ENCODE measurements around the gene PROCA1.
A peak's percentile ranks its signal among the peaks of the same experiment; 100 is the strongest.
"Not testable (repeated sequence)": the region's sequence is repeated elsewhere in the genome, so short reads cannot be mapped to it uniquely, and the experiment has no call there.

PROCA1 gene

DNA sequence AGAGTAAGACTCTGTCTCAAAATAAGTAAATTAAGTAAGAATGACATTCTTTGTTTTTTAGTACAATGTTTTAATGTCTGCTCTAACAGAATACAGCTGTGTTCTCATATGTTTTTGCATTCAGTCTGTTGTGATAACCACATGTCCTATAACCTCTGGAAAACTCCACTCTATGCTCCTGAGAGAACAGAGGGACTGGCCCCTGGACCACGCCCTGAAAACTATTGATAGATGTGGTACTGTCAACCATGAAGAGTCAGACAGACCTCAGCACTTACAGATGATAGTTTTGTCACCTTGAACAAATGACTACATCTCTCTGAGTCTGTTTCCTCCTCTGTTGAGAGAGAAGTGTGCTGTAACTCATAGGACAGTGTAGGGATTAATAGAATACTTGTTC is 41.8 kb downstream of the PROCA1 start:
- peaks cover 63% of the 10 kb centered on the region for H3K36me3 ChIP-seq (ENCODE audit: insufficient read depth, low read length)
- peaks cover 5% of the 10 kb centered on the region for H3K4me1 ChIP-seq (ENCODE audit: control insufficient read depth, insufficient read depth, low read length)
- no peak overlapping the region for H3K4me2 ChIP-seq (ENCODE audit: low read length)
- no peak overlapping the region for H3K9ac ChIP-seq (ENCODE audit: low read depth, low read length)
- no peak overlapping the region for H3K4me3 ChIP-seq (ENCODE audit: low read length)
- H3K9me3 ChIP-seq (replicated peaks; ENCODE audit: low read length), result no peaks in the 10 kb centered on the region
- H3K27me3 ChIP-seq (ENCODE audit: control insufficient read depth, insufficient read depth, low read length), result no peaks in the 10 kb centered on the region

DNA sequence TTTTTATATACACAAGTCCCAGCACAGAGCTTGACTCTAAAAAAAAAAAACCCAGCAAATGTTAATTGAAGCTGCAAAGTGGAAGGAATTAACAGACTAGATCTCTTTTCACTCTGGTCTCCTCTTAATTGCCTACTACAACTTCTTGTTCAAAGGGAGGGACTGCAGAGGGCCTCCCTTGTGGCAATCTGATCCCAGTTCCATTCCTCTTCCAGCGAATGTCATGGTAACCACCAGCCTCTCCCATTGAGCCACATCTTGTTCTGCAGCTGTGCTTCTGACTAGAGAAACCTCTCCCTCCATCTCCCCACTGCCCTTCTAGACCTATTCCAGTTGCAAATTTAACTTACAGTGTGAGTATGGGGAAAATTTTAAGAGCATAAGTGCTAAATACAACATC is 43.8 kb downstream of the PROCA1 start:
- Histone ChIP-seq H3K4me3 (ENCODE audit: low read length) (no peak overlapping the region), H3K9me3 (replicated peaks; ENCODE audit: low read length) (no peaks in the 10 kb centered on the region), H3K36me3 (ENCODE audit: insufficient read depth, low read length) (peaks cover 42% of the 10 kb centered on the region), H3K9ac (ENCODE audit: low read depth, low read length) (no peak overlapping the region), H3K4me2 (ENCODE audit: low read length) (no peak overlapping the region), H3K4me1 (ENCODE audit: control insufficient read depth, insufficient read depth, low read length) (peaks cover 18% of the 10 kb centered on the region), H3K27me3 (ENCODE audit: control insufficient read depth, insufficient read depth, low read length) (no peaks in the 10 kb centered on the region)

DNA sequence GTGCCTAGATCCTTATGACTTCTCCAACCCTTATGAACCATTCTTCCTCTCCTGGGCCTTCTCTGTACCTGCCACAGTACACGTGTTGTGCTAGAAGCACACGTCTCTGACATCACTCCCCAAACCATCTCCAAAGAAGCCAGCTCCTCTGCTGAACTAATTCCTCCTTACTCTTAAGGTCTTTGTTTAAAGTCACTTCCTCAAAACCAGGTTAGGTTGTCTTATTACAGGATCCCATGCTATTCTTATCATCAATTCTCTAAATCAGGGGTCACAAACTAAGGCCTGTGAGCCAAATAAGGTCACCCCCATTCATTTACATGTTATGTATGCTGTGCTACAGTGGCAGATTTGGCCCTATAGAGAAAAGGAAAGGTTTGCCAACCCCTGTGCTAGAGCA is 45.7 kb downstream of the PROCA1 start:
- Histone ChIP-seq H3K9me3 (replicated peaks; ENCODE audit: low read length) (no peaks in the 10 kb centered on the region), H3K4me2 (ENCODE audit: low read length) (no peak overlapping the region), H3K4me1 (ENCODE audit: control insufficient read depth, insufficient read depth, low read length) (peaks cover 20% of the 10 kb centered on the region), H3K9ac (ENCODE audit: low read depth, low read length) (no peak overlapping the region), H3K4me3 (ENCODE audit: low read length) (no peak overlapping the region), H3K36me3 (ENCODE audit: insufficient read depth, low read length) (peaks cover 26% of the 10 kb centered on the region), H3K27me3 (ENCODE audit: control insufficient read depth, insufficient read depth, low read length) (no peaks in the 10 kb centered on the region)

DNA sequence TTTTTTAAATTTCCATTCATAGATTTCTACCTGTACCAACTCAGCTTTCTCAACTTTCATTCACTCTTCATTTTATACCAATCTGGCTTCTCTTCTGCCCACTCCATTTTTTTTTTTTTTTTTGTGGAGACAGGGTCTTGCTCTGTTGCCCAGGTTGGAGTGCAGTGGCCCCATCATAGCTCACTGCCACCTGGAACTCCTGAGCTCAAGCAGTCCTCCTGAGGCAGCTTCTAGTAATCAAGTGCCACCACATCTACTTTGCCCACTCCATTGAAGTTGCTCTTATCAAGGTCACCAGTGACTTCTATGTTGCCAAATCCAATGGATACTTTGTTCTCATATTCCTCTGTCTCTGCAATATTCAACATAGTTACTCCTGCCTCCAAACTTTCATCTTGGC is 48.0 kb downstream of the PROCA1 start:
- H3K4me2 ChIP-seq (ENCODE audit: low read length), result peak overlapping the region; percentile 90
- H3K27me3 ChIP-seq (ENCODE audit: control insufficient read depth, insufficient read depth, low read length), result no peaks in the 10 kb centered on the region
- peaks cover 28% of the 10 kb centered on the region for H3K4me1 ChIP-seq (ENCODE audit: control insufficient read depth, insufficient read depth, low read length)
- H3K36me3 ChIP-seq (ENCODE audit: insufficient read depth, low read length), result peaks cover 21% of the 10 kb centered on the region
- no peaks in the 10 kb centered on the region for H3K9me3 ChIP-seq (replicated peaks; ENCODE audit: low read length)
- H3K9ac ChIP-seq (ENCODE audit: low read depth, low read length), result peak overlapping the region; percentile 88
- H3K4me3 ChIP-seq (ENCODE audit: low read length), result peak overlapping the region; percentile 81

DNA sequence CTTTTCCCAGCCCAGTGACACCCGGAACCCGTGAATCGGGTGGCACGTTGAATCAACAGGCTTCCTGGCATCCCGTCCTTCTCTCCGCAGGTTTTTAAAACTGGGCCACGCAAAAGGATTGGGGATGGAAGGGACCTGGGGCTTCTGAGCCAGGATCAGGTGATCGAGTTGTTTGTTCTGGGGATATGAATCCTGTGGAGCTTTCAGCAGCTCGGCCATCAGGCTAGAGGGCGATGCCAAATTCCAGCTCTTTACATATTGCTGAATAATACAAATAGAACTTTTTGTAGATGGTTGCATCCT is 49.2 kb downstream of the PROCA1 start:
- Histone ChIP-seq H3K36me3 (ENCODE audit: insufficient read depth, low read length) (peaks cover 9% of the 10 kb centered on the region), H3K9ac (ENCODE audit: low read depth, low read length) (peak overlapping the region; percentile 88), H3K4me3 (ENCODE audit: low read length) (peak overlapping the region; percentile 81), H3K4me1 (ENCODE audit: control insufficient read depth, insufficient read depth, low read length) (peaks cover 28% of the 10 kb centered on the region), H3K9me3 (replicated peaks; ENCODE audit: low read length) (no peaks in the 10 kb centered on the region), H3K27me3 (ENCODE audit: control insufficient read depth, insufficient read depth, low read length) (no peaks in the 10 kb centered on the region), H3K4me2 (ENCODE audit: low read length) (peak overlapping the region; percentile 90)

DNA sequence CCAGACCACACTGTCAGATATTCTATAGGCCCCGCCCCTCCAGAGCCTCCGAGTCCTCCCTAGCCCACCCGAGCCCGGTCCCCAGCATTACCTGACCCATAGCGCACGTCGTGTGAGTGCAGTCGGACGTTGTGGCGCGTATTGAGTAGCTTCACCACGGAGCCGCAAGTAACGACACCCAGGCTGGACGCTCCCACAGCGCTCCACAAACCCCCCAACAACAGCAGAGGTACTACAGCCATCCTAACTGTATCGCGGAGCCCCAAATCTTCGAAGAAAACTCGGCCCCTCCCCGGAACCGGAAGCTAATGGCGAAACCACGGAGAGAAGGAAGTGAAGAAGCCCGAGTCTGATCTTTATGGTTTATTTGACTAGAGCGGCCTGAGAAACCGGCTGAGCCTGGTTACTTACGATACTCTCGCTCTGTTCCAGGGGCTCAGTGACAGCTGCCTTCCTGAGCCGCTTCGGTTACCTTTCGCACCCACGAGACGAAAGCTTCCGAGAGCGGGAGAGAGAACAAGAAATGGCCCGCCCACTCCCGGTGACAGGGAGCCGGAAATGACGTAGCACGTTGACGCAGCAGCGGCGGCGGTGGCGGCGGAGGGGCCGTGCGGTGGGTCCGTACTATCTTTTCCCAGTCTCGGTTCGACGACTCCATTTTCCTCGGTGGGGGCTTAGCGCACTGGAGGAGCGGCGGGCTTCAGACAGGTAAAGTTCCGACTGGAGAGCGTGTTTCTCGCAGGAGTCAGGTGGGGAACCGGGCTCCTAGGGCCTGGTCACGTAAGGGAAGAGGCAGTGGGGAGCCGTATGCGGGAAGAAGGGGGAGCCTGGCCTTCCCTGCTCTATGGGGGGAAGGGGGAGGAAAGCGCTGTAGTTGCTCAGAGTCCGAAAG is 49.8 kb downstream of the PROCA1 start, which contains the start of the genes SDF2 and SUPT6H:
TSS of gene SDF2 (minus strand) at position 272 of the 892 bp plus-strand sequence. CDS start at position 242, 30 bp downstream.
TSS of gene SUPT6H (plus strand) at position 571 of the 892 bp plus-strand sequence. CDS start 11,197 bp downstream, outside the sequence.
- peaks cover 11% of the 10 kb centered on the region for H3K36me3 ChIP-seq (ENCODE audit: insufficient read depth, low read length)
- H3K4me1 ChIP-seq (ENCODE audit: control insufficient read depth, insufficient read depth, low read length), result peaks cover 27% of the 10 kb centered on the region
- no peaks in the 10 kb centered on the region for H3K9me3 ChIP-seq (replicated peaks; ENCODE audit: low read length)
- H3K27me3 ChIP-seq (ENCODE audit: control insufficient read depth, insufficient read depth, low read length), result no peaks in the 10 kb centered on the region
- H3K4me2 ChIP-seq (ENCODE audit: low read length), result peak within 1 kb of the TSS; percentile 90
- peak within 1 kb of the TSS; percentile 88 for H3K9ac ChIP-seq (ENCODE audit: low read depth, low read length)
- H3K4me3 ChIP-seq (ENCODE audit: low read length), result peak within 1 kb of the TSS; percentile 81

DNA sequence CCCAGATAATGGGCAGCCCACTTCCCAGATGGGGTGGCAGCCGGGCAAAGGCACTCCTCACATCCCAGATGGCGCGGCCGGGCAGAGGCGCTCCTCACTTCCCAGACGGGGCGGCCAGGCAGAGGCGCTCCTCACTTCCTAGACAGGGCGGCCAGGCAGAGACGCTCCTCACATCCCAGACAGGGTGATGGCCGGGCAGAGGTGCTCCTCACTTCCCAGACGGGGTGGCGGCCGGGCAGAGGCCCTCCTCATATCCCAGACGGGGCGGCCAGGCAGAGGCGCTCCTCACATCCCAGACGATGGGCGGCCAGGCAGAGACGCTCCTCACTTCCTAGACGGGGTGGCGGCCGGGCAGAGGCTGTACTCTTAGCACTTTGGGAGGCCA is 52.2 kb downstream of the PROCA1 start:
- H3K4me3 ChIP-seq (ENCODE audit: low read length); H3K27me3 ChIP-seq (ENCODE audit: control insufficient read depth, insufficient read depth, low read length); H3K9ac ChIP-seq (ENCODE audit: low read depth, low read length); H3K9me3 ChIP-seq (replicated peaks; ENCODE audit: low read length); H3K4me2 ChIP-seq (ENCODE audit: low read length): not testable (repeated sequence)
- peaks cover 15% of the 10 kb centered on the region for H3K36me3 ChIP-seq (ENCODE audit: insufficient read depth, low read length)
- H3K4me1 ChIP-seq (ENCODE audit: control insufficient read depth, insufficient read depth, low read length), result peaks cover 27% of the 10 kb centered on the region

DNA sequence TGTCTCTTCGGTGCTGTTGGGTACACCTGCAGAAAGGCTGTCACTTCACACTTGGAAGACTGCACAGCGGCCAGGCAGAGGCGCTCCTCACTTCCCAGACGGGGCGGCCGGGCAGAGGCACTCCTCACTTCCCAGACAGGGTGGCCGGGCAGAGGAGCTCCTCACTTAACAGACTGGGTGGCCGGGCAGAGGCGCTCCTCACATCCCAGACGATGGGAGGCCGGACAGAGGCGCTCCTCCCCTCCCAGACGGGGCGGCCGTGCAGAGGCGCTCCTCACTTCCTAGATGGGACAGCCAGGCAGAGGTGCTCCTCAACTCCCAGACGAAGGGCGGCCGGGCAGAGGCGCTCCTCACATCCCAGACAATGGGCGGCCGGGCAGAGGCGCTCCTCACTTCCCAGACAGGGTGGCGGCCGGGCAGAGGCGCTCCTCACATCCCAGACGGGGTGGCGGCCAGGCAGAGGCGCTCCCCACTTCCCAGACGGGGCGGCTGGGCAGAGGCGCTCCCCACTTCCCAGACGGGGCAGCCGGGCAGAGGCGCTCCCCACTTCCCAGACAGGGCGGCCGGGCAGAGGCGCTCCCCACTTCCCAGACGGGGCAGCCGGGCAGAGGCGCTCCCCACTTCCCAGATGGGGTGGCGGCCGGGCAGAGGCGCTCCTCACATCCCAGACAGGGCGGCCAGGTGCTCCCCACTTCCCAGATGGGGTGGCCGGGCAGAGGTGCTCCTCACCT is 52.8 kb downstream of the PROCA1 start:
- Histone ChIP-seq H3K4me1 (ENCODE audit: control insufficient read depth, insufficient read depth, low read length) (peaks cover 25% of the 10 kb centered on the region), H3K36me3 (ENCODE audit: insufficient read depth, low read length) (peaks cover 15% of the 10 kb centered on the region)
- not testable (repeated sequence) for H3K9ac ChIP-seq (ENCODE audit: low read depth, low read length); H3K9me3 ChIP-seq (replicated peaks; ENCODE audit: low read length); H3K4me2 ChIP-seq (ENCODE audit: low read length); H3K27me3 ChIP-seq (ENCODE audit: control insufficient read depth, insufficient read depth, low read length); H3K4me3 ChIP-seq (ENCODE audit: low read length)

DNA sequence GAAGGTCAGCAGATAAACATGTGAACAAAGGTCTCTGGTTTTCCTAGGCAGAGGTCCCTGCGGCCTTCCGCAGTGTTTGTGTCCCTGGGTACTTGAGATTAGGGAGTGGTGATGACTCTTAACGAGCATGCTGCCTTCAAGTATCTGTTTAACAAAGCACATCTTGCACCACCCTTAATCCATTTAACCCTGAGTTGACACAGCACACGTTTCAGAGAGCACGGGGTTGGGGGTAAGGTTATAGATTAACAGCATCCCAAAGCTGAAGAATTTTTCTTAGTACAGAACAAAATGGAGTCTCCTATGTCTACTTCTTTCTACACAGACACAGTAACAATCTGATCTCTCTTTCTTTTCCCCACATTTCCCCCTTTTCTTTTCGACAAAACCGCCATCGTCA is 53.3 kb downstream of the PROCA1 start:
- H3K27me3 ChIP-seq (ENCODE audit: control insufficient read depth, insufficient read depth, low read length); H3K4me3 ChIP-seq (ENCODE audit: low read length); H3K9ac ChIP-seq (ENCODE audit: low read depth, low read length); H3K4me2 ChIP-seq (ENCODE audit: low read length); H3K9me3 ChIP-seq (replicated peaks; ENCODE audit: low read length): not testable (repeated sequence)
- H3K36me3 ChIP-seq (ENCODE audit: insufficient read depth, low read length), result peaks cover 15% of the 10 kb centered on the region
- H3K4me1 ChIP-seq (ENCODE audit: control insufficient read depth, insufficient read depth, low read length), result peaks cover 19% of the 10 kb centered on the region

DNA sequence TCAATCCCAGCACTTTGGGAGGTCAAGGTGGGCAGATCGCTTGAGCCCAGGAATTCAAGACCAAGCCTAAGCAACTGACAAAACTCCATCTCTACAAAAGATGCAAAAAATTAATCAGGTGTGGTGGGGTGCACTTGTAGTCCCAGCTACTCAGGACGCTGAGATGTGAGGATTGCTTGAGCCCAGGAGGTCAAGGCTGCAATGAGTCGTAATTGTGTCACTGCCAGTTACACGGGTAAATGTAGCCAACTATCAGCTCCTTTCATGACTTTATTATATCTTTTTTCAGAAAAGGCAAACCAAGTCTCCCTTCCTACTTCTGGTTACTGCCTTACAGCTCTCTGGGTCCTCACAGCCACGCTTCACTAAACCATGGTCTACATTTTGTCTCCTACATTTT is 53.9 kb downstream of the PROCA1 start:
- Histone ChIP-seq H3K4me2 (ENCODE audit: low read length) (no peak overlapping the region), H3K36me3 (ENCODE audit: insufficient read depth, low read length) (peaks cover 15% of the 10 kb centered on the region), H3K4me3 (ENCODE audit: low read length) (no peak overlapping the region), H3K9ac (ENCODE audit: low read depth, low read length) (no peak overlapping the region), H3K9me3 (replicated peaks; ENCODE audit: low read length) (no peaks in the 10 kb centered on the region), H3K27me3 (ENCODE audit: control insufficient read depth, insufficient read depth, low read length) (no peaks in the 10 kb centered on the region), H3K4me1 (ENCODE audit: control insufficient read depth, insufficient read depth, low read length) (peaks cover 13% of the 10 kb centered on the region)

DNA sequence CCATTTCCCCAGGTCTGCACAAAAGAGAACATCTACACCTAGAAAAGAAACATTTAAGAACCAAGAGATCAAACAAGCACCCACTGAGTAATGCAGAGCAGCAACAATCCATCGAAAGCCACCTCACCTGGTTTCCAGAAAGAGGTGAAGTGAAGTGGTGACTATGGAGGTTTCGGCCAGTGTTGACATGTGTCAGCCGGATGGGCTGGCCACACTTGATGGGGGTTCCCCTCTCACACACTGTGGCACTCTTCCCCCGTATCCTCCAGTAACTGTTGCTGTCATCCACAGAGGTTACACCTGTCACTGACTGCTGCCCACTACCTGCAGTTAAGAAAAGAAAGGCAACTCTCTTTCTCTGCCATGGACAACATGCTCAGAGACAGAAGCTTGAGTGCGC is 56.5 kb downstream of the PROCA1 start:
- Histone ChIP-seq H3K36me3 (ENCODE audit: insufficient read depth, low read length) (peaks cover 25% of the 10 kb centered on the region), H3K4me2 (ENCODE audit: low read length) (no peak overlapping the region), H3K4me1 (ENCODE audit: control insufficient read depth, insufficient read depth, low read length) (peaks cover 4% of the 10 kb centered on the region), H3K4me3 (ENCODE audit: low read length) (no peak overlapping the region), H3K9me3 (replicated peaks; ENCODE audit: low read length) (no peaks in the 10 kb centered on the region), H3K9ac (ENCODE audit: low read depth, low read length) (no peak overlapping the region), H3K27me3 (ENCODE audit: control insufficient read depth, insufficient read depth, low read length) (no peaks in the 10 kb centered on the region)
